H1 (cell line): ENCODE measurements around the gene ZBTB34. TPM values are rescaled to one million over a fixed set of nuclear protein-coding genes. Genes with fewer than 3 reads are reported as not detected.

Experiments
- CTCF ChIA-PET: fragments of 300-600 bp; sonication (Branson Sonifier 250); formaldehyde crosslinking; loops from one replicate; lab custom pipeline; 2021; ENCODE audit not compliant: partially characterized antibody; lab: Charles Lee
- POLR2A ChIA-PET: fragments of 300-600 bp; sonication (Branson Sonifier 250); formaldehyde crosslinking; loops from one replicate; lab custom pipeline; 2021; ENCODE audit warnings: inconsistent platforms; ENCODE audit not compliant: partially characterized antibody; lab: Charles Lee
- DNase-seq, 2 experiments: peaks; one replicate each; pipeline versions ENCODE4 v3.0.0 to v3.0.0-alpha.2; 2010 to 2022; ENCODE audit warnings: low spot score in 2 of 2, low read depth in 1 of 2, mixed read lengths in 1 of 2
- FAIRE-seq: peaks from 2 replicates; lab custom pipeline; 2011; peaks lifted over from hg19 to GRCh38; lab: Jason Lieb, UNC
- H2AFZ ChIP-seq: 2 replicates; pipeline ENCODE4 v1.8.1; 2012; ENCODE audit warnings: low read length, inconsistent platforms
- H2AK5ac ChIP-seq: 2 replicates; pipeline ENCODE4 v1.6.1; 2013; ENCODE audit warnings: low read depth, low read length
- H2BK120ac ChIP-seq: replicated peaks from 2 replicates; pipeline ENCODE3; 2013; ENCODE audit warnings: low read depth, low read length, inconsistent platforms
- H2BK12ac ChIP-seq: 2 replicates; pipeline ENCODE4 v1.6.1; 2013; ENCODE audit warnings: low read depth, low read length
- H2BK15ac ChIP-seq: 2 replicates; pipeline ENCODE4 v1.6.1; 2013; ENCODE audit warnings: low read length
- H2BK20ac ChIP-seq: 2 replicates; pipeline ENCODE4 v1.6.1; 2013; ENCODE audit warnings: low read length
- H2BK5ac ChIP-seq: 2 replicates; pipeline ENCODE4 v1.6.1; 2013; ENCODE audit warnings: low read depth, low read length
- H3K14ac ChIP-seq: 2 replicates; pipeline ENCODE4 v1.6.1; 2013; ENCODE audit warnings: inconsistent platforms; ENCODE audit not compliant: insufficient read length
- H3K18ac ChIP-seq: 2 replicates; pipeline ENCODE4 v1.6.1; 2013; ENCODE audit warnings: low read length; ENCODE audit errors: extremely low read depth
- H3K23ac ChIP-seq: 2 replicates; pipeline ENCODE4 v1.6.1; 2013; ENCODE audit warnings: inconsistent platforms; ENCODE audit not compliant: insufficient read length
- H3K23me2 ChIP-seq: 2 replicates; pipeline ENCODE4 v1.6.1; 2013; ENCODE audit warnings: low read depth, low read length
- H3K27ac ChIP-seq: 2 replicates; pipeline ENCODE4 v1.6.1; 2011; ENCODE audit warnings: low read depth, low read length, inconsistent platforms
- H3K27me3 ChIP-seq, 4 experiments: replicated peaks in 1 of 4; 1 replicate in 1 of 4; 2 replicates in 3 of 4; pipeline versions ENCODE4 v1.6.1 to v1.8.1; 2011 to 2013; ENCODE audit warnings: low read length in 3 of 4, mild to moderate bottlenecking in 3 of 4, inconsistent platforms in 2 of 4, mixed read lengths in 2 of 4, moderate library complexity in 1 of 4; ENCODE audit not compliant: control insufficient read depth in 3 of 4, insufficient read depth in 3 of 4; ENCODE audit errors: extremely low read depth in 1 of 4
- H3K36me3 ChIP-seq, 4 experiments: 2 replicates each; pipeline versions ENCODE4 v1.6.1 to v1.8.1; 2011 to 2013; ENCODE audit warnings: mild to moderate bottlenecking in 4 of 4, low read length in 3 of 4, moderate library complexity in 2 of 4, control low read depth in 1 of 4, inconsistent platforms in 1 of 4; ENCODE audit not compliant: insufficient read depth in 4 of 4, control insufficient read depth in 2 of 4
- H3K4ac ChIP-seq: replicated peaks from 2 replicates; pipeline ENCODE3; 2013; ENCODE audit warnings: low read length, low read depth, mixed read lengths, inconsistent platforms; ENCODE audit not compliant: insufficient read length
- H3K4me1 ChIP-seq, 4 experiments: replicated peaks in 1 of 4; 1 replicate in 1 of 4; 2 replicates in 3 of 4; pipeline versions ENCODE4 v1.6.1 to v1.8.1; 2011 to 2013; ENCODE audit warnings: low read length in 3 of 4, inconsistent platforms in 2 of 4, mixed read lengths in 1 of 4; ENCODE audit not compliant: insufficient read depth in 4 of 4, control insufficient read depth in 3 of 4
- H3K4me2 ChIP-seq, 2 experiments: 2 replicates each; pipeline versions ENCODE4 v1.6.1 to v1.8.1; 2011 to 2013; ENCODE audit warnings: low read depth in 2 of 2, low read length in 2 of 2, control low read depth in 1 of 2, inconsistent platforms in 1 of 2, mild to moderate bottlenecking in 1 of 2; ENCODE audit not compliant: insufficient read depth in 1 of 2
- H3K4me3 ChIP-seq, 4 experiments: fragments of 200-600, 300-600 bp in 1 of 4; sonication (generic), shearing (Covaris generic), sonication (Bioruptor Twin) in 1 of 4; 2 replicates each; pipeline versions ENCODE4 v1.5.1 to v1.8.1; 2011 to 2016; ENCODE audit warnings: low read length in 4 of 4, low read depth in 3 of 4, control low read depth in 2 of 4, inconsistent platforms in 2 of 4, mild to moderate bottlenecking in 2 of 4, mixed read lengths in 1 of 4, moderate library complexity in 1 of 4; ENCODE audit not compliant: insufficient read depth in 2 of 4; ENCODE audit errors: extremely low read depth in 1 of 4
- H3K56ac ChIP-seq: replicated peaks from 2 replicates; pipeline ENCODE3; 2013; ENCODE audit warnings: low read depth, mild to moderate bottlenecking, mixed read lengths, low read length, inconsistent platforms; ENCODE audit not compliant: insufficient read length
- H3K79me1 ChIP-seq: 2 replicates; pipeline ENCODE4 v1.6.1; 2013; ENCODE audit warnings: low read depth, low read length, control low read depth
- H3K79me2 ChIP-seq, 2 experiments: 2 replicates each; pipeline versions ENCODE4 v1.6.1 to v1.8.1; 2012 to 2013; ENCODE audit warnings: low read length in 2 of 2, mild to moderate bottlenecking in 2 of 2, inconsistent platforms in 1 of 2; ENCODE audit not compliant: insufficient read depth in 2 of 2, control insufficient read depth in 1 of 2
- H3K9ac ChIP-seq, 4 experiments: replicated peaks in 1 of 4; 1 replicate in 1 of 4; 2 replicates in 3 of 4; pipeline versions ENCODE4 v1.6.1 to v1.8.1; 2011 to 2013; ENCODE audit warnings: low read depth in 3 of 4, low read length in 3 of 4, control low read depth in 2 of 4, mild to moderate bottlenecking in 2 of 4, moderate library complexity in 2 of 4, inconsistent platforms in 1 of 4; ENCODE audit errors: extremely low read depth in 1 of 4
- H3K9me3 ChIP-seq, 2 experiments: 2 replicates each; pipeline versions ENCODE4 v1.6.1 to v1.8.1; 2012 to 2013; ENCODE audit warnings: mild to moderate bottlenecking in 2 of 2, moderate library complexity in 2 of 2, control low read depth in 1 of 2, inconsistent platforms in 1 of 2, low read depth in 1 of 2, low read length in 1 of 2, mixed read lengths in 1 of 2; ENCODE audit not compliant: insufficient read depth in 2 of 2
- H4K20me1 ChIP-seq, 2 experiments: replicated peaks in 1 of 2; 2 replicates each; pipeline versions ENCODE3 to v1.8.1; 2011 to 2013; ENCODE audit warnings: inconsistent platforms in 2 of 2, low read length in 2 of 2, mild to moderate bottlenecking in 1 of 2; ENCODE audit not compliant: insufficient read depth in 2 of 2, control insufficient read depth in 1 of 2
- H4K5ac ChIP-seq: 2 replicates; pipeline ENCODE4 v1.6.1; 2013; ENCODE audit warnings: low read length, low read depth, mixed read lengths, inconsistent platforms; ENCODE audit not compliant: insufficient read length
- H4K8ac ChIP-seq: 2 replicates; pipeline ENCODE4 v1.8.0; 2013; ENCODE audit warnings: mild to moderate bottlenecking, moderate library complexity, low read length, inconsistent platforms; ENCODE audit not compliant: insufficient read depth; ENCODE audit errors: extremely low read depth
- H4K91ac ChIP-seq: replicated peaks from 2 replicates; pipeline ENCODE3; 2013; ENCODE audit warnings: low read length, mixed read lengths, inconsistent platforms; ENCODE audit not compliant: insufficient read length
- BACH1 ChIP-seq: IDR thresholded peaks from 2 replicates; pipeline ENCODE4 v1.6.1; 2012; ENCODE audit warnings: low read length, improper control_type of control experiment
- CBX5 ChIP-seq: fragments of 300-800, 300-1000 bp; sonication (generic); IDR thresholded peaks from 2 replicates; pipeline ENCODE4 v1.7.1; 2016; ENCODE audit warnings: antibody characterized with exemption, low read length, low read depth
- HDAC6 ChIP-seq: IDR thresholded peaks from one replicate; pipeline ENCODE4 v1.7.1; 2012; ENCODE audit warnings: low read depth, mild to moderate bottlenecking, inconsistent platforms, low read length, moderate library complexity
- SIRT6 ChIP-seq: IDR thresholded peaks from one replicate; pipeline ENCODE4 v1.7.1; 2012; ENCODE audit warnings: low read length, inconsistent platforms
- SP1 ChIP-seq: IDR thresholded peaks from 2 replicates; pipeline ENCODE4 v1.6.1; 2011; ENCODE audit warnings: low read depth, low read length
- SRF ChIP-seq: IDR thresholded peaks from 2 replicates; pipeline ENCODE4 v1.6.1; 2011; ENCODE audit warnings: mild to moderate bottlenecking, low read depth, low read length, moderate library complexity
- WGBS, 2 experiments: shearing (Covaris generic) in 1 of 2; methylation state at CpG; one replicate each; pipeline versions ENCODE4 v1.1.6 to v1.1.7; 2013 to 2015; ENCODE audit warnings: low lambda C conversion rate in 2 of 2, mixed read lengths in 2 of 2, inconsistent platforms in 1 of 2, low coverage in 1 of 2, missing lambda C conversion rate in 1 of 2; ENCODE audit not compliant: insufficient replicate concordance in 2 of 2, insufficient coverage in 1 of 2, insufficient read length in 1 of 2; ENCODE audit errors: extremely low coverage in 1 of 2, missing lambda C conversion rate in 1 of 2; 5-methylcytosine and 5-hydroxymethylcytosine counted together
- polyA plus RNA-seq, 7 experiments: library from polyadenylated mRNA; depleted of rRNA in 3 of 7; stranded (reverse) in 5 of 7; unstranded in 2 of 7; fragments of >200 nt in 5 of 7; fragments of 200-250 nt in 2 of 7; gene quantifications; 1 replicate in 5 of 7; 2 replicates in 1 of 7; 4 replicates in 1 of 7; pipeline versions ENCODE4 v1.2.1 to v1.2.3, GENCODE V29; 2011 to 2013; ENCODE audit warnings: missing spikeins in 2 of 7, mixed read lengths in 2 of 7
- total RNA-seq: library from RNA; stranded (reverse); fragmentation: NEBNext Ultra II Directional; extraction: Animal tissue kit (Norgen Biotek cat#: 25700); gene quantifications from 2 replicates; pipeline ENCODE4 v1.2.1, GENCODE V29; 2021

The ZBTB34 gene
- total and polyA plus RNA-seq, 2 of the 8 experiments (the other 6 are each of a cell fraction or from before 2014, with no cell fraction given): 8.2 to 15.9 TPM

- H3K4me3 ChIP-seq: no peak overlapping the region
- no peak overlapping the region for H3K4me2 ChIP-seq
- no peak overlapping the region for H2BK12ac ChIP-seq
- no peaks in the 10 kb centered on the region for H3K36me3 ChIP-seq
- H3K79me1 ChIP-seq: no peaks in the 10 kb centered on the region
- no peak for FAIRE-seq
- ChIA-PET POLR2A (no interaction called here), CTCF (interaction anchor here (0.6 to 5.1 kb wide), 4 partner anchors 9 to 231 kb away, joined by 3 to 18 read pairs (median 4); no protein-coding TSS in a partner anchor)
- no peak overlapping the region for H2BK120ac ChIP-seq
- no peak overlapping the region for H3K18ac ChIP-seq
- no peak overlapping the region for H3K14ac ChIP-seq
- H3K27me3 ChIP-seq: no peaks in the 10 kb centered on the region
- H3K56ac ChIP-seq: no peak overlapping the region
- H3K27ac ChIP-seq: no peak overlapping the region
- H2AFZ ChIP-seq: no peak overlapping the region
- DNase-seq: no peak
- no peaks in the 10 kb centered on the region for H3K9me3 ChIP-seq
- H4K5ac ChIP-seq: no peak overlapping the region
- WGBS, 2 experiments: 91% methylated on average over 3 of the region's 3 CpGs; no CpG with 5 or more reads in 1 of the 2 experiments
- H3K4ac ChIP-seq: no peak overlapping the region
- no peaks in the 10 kb centered on the region for H3K79me2 ChIP-seq
- H3K9ac ChIP-seq: no peak overlapping the region
- no peak overlapping the region for H4K8ac ChIP-seq
- H2BK15ac ChIP-seq: no peak overlapping the region
- no peaks in the 10 kb centered on the region for H4K20me1 ChIP-seq
- no peak overlapping the region for H2BK20ac ChIP-seq
- no peak overlapping the region for H4K91ac ChIP-seq
- H3K4me1 ChIP-seq: peaks cover 0 to 5% (median 2%) of the 10 kb centered on the region in 4 experiments; a peak in 1 of 7 replicates
- no peak overlapping the region for H2AK5ac ChIP-seq
- no peaks in the 10 kb centered on the region for H3K23me2 ChIP-seq
- no peak overlapping the region; the same call in 1 of the 2 replicates for H2BK5ac ChIP-seq
- no peak overlapping the region for H3K23ac ChIP-seq
- TF ChIP-seq SIRT6: no peak
- no peak for TF ChIP-seq BACH1
- no peak for TF ChIP-seq HDAC6
- TF ChIP-seq SP1: no peak
- TF ChIP-seq CBX5: no peak
- TF ChIP-seq SRF: no peak
These were observed 41.8 kb downstream of the ZBTB34 start for GRCh38 chr9:126902210-126902609.
